PFSK-1 (cell line): ENCODE measurements around the gene KPNA1.

ENCODE experiments used
- POLR2AphosphoS5 ChIP-seq: IDR thresholded peaks from 2 replicates; pipeline ENCODE4 v1.6.1; 2012; ENCODE audit warnings: low read depth, mild to moderate bottlenecking, control low read depth, low read length, moderate library complexity
- REST ChIP-seq, 2 experiments: IDR thresholded peaks; 2 replicates each; pipeline versions ENCODE4 v1.6.1 to v1.8.0; 2011 to 2012; ENCODE audit warnings: low read depth in 2 of 2, low read length in 2 of 2, control low read depth in 1 of 2, inconsistent platforms in 1 of 2, mild to moderate bottlenecking in 1 of 2, moderate library complexity in 1 of 2; ENCODE audit not compliant: insufficient read depth in 1 of 2
- SIN3A ChIP-seq: IDR thresholded peaks from 2 replicates; pipeline ENCODE4 v1.6.1; 2012; ENCODE audit warnings: mild to moderate bottlenecking, low read length, moderate library complexity, borderline replicate concordance; ENCODE audit not compliant: insufficient read depth

- TF ChIP-seq POLR2AphosphoS5: no peak
- TF ChIP-seq SIN3A: no peak
- TF ChIP-seq REST (IDR thresholded peaks at IDR 0.05; ENCODE audit: insufficient read depth in 1 of 2, low read depth in 2 of 2, low read length in 2 of 2): no peak
Observed at GRCh38 chr3:122538956-122539490, 24.3 kb upstream of the KPNA1 start.
